SJSA1 (cell line): ENCODE data around the gene AKAP12. TPM values are rescaled to one million over a fixed set of nuclear protein-coding genes. Genes with fewer than 3 reads are reported as not detected.

Source experiments
- DNase-seq, 2 experiments: peaks; one replicate each; pipeline ENCODE4 v3.0.0-alpha.2; 2015 to 2020; ENCODE audit warnings: low spot score in 2 of 2, low read depth in 1 of 2
- H3K27ac ChIP-seq: fragments of 250-450 bp; sonication (Bioruptor Pico); 2 replicates; pipeline ENCODE4 v1.5.1; 2020; ENCODE audit warnings: mild to moderate bottlenecking, moderate library complexity
- H3K27me3 ChIP-seq: fragments of 250-450 bp; sonication (Bioruptor Pico); replicated peaks from 2 replicates; pipeline ENCODE4 v1.5.1; 2020; ENCODE audit warnings: mild to moderate bottlenecking, moderate library complexity
- H3K36me3 ChIP-seq: fragments of 250-450 bp; sonication (Bioruptor Pico); 2 replicates; pipeline ENCODE4 v1.5.1; 2020; ENCODE audit warnings: mild to moderate bottlenecking
- H3K4me1 ChIP-seq: fragments of 250-450 bp; sonication (Bioruptor Pico); replicated peaks from 2 replicates; pipeline ENCODE4 v1.6.1; 2021; ENCODE audit warnings: mild to moderate bottlenecking
- H3K4me3 ChIP-seq: fragments of 250-450 bp; sonication (Bioruptor Pico); 2 replicates; pipeline ENCODE4 v1.5.1; 2020; ENCODE audit warnings: mild to moderate bottlenecking
- H3K9me3 ChIP-seq: fragments of 250-450 bp; sonication (Bioruptor Pico); replicated peaks from 2 replicates; pipeline ENCODE4 v1.5.1; 2020; ENCODE audit warnings: mild to moderate bottlenecking
- total RNA-seq: library from RNA; depleted of rRNA; stranded (reverse); fragments of >200 nt; shearing (Covaris generic); gene quantifications from 2 replicates; pipeline ENCODE4 v1.2.3, GENCODE V29; 2014; rRNA removed

AKAP12 gene
- total RNA-seq: 5.3 and 5.9 TPM in 2 replicates

GRCh38 chr6:151239603-151240035 lies at the start of gene AKAP12:
Gene AKAP12, plus strand, starts transcription at chr6:151239967. Its CDS starts 596 bp downstream, at chr6:151240563.
- DNase-seq: no peak
- H3K4me3 ChIP-seq: peak within 1 kb of the TSS; percentile 47
- H3K36me3 ChIP-seq: no peaks in the 10 kb centered on the region
- H3K9me3 ChIP-seq: no peaks in the 10 kb centered on the region
- no peak within 1 kb of the TSS for H3K27ac ChIP-seq
- H3K4me1 ChIP-seq: peaks cover 7% of the 10 kb centered on the region
- peaks cover 8% of the 10 kb centered on the region; the same call in 1 of the 2 replicates for H3K27me3 ChIP-seq

- no peaks in the 10 kb centered on the region for H3K36me3 ChIP-seq
- H3K4me3 ChIP-seq: no peak overlapping the region
- no peaks in the 10 kb centered on the region for H3K4me1 ChIP-seq
- no peak overlapping the region for H3K27ac ChIP-seq
- H3K9me3 ChIP-seq: no peaks in the 10 kb centered on the region
- no peak for DNase-seq
- H3K27me3 ChIP-seq: no peaks in the 10 kb centered on the region
These were observed 48.2 kb upstream of the AKAP12 start for GRCh38 chr6:151191527-151191926.

- Histone ChIP-seq H3K4me1 (no peaks in the 10 kb centered on the region), H3K27me3 (no peaks in the 10 kb centered on the region), H3K9me3 (no peaks in the 10 kb centered on the region), H3K36me3 (no peaks in the 10 kb centered on the region), H3K4me3 (no peak overlapping the region), H3K27ac (no peak overlapping the region)
- no peak for DNase-seq
These were observed 43.2 kb upstream of the AKAP12 start for GRCh38 chr6:151196555-151196954.

GRCh38 chr6:151197556-151197955 lies 42.2 kb upstream of the AKAP12 start:
- Histone ChIP-seq H3K4me1 (no peaks in the 10 kb centered on the region), H3K27ac (no peak overlapping the region), H3K36me3 (no peaks in the 10 kb centered on the region), H3K9me3 (no peaks in the 10 kb centered on the region), H3K27me3 (no peaks in the 10 kb centered on the region), H3K4me3 (no peak overlapping the region)
- DNase-seq: no peak

- no peak for DNase-seq
- Histone ChIP-seq H3K36me3 (no peaks in the 10 kb centered on the region), H3K4me3 (no peak overlapping the region), H3K4me1 (no peaks in the 10 kb centered on the region), H3K27ac (no peak overlapping the region), H3K9me3 (no peaks in the 10 kb centered on the region), H3K27me3 (no peaks in the 10 kb centered on the region)
These were observed 39.8 kb upstream of the AKAP12 start for GRCh38 chr6:151199991-151200390.

GRCh38 chr6:151205721-151206600 lies 33.8 kb upstream of the AKAP12 start:
- no peak for DNase-seq
- H3K36me3 ChIP-seq: no peaks in the 10 kb centered on the region
- H3K27ac ChIP-seq: no peak overlapping the region
- no peaks in the 10 kb centered on the region for H3K27me3 ChIP-seq
- H3K4me3 ChIP-seq: no peak overlapping the region
- peaks cover 7% of the 10 kb centered on the region for H3K4me1 ChIP-seq
- H3K9me3 ChIP-seq: no peaks in the 10 kb centered on the region; the same call in 1 of the 2 replicates

GRCh38 chr6:151207674-151208073 lies 32.1 kb upstream of the AKAP12 start:
- no peak overlapping the region for H3K4me3 ChIP-seq
- H3K27me3 ChIP-seq: no peaks in the 10 kb centered on the region
- H3K9me3 ChIP-seq: peaks cover 4% of the 10 kb centered on the region; the same call in 1 of the 2 replicates
- H3K4me1 ChIP-seq: peaks cover 7% of the 10 kb centered on the region
- H3K27ac ChIP-seq: no peak overlapping the region
- DNase-seq: no peak
- no peaks in the 10 kb centered on the region for H3K36me3 ChIP-seq

GRCh38 chr6:151209071-151209831 lies 30.5 kb upstream of the AKAP12 start:
- Histone ChIP-seq H3K4me1 (peaks cover 7% of the 10 kb centered on the region), H3K4me3 (no peak overlapping the region), H3K27ac (no peak overlapping the region), H3K36me3 (no peaks in the 10 kb centered on the region), H3K27me3 (no peaks in the 10 kb centered on the region), H3K9me3 (peaks cover 4% of the 10 kb centered on the region; the same call in 1 of the 2 replicates)
- no peak for DNase-seq

- Histone ChIP-seq H3K9me3 (peaks cover 4% of the 10 kb centered on the region; the same call in 1 of the 2 replicates), H3K36me3 (no peaks in the 10 kb centered on the region), H3K27me3 (no peaks in the 10 kb centered on the region), H3K27ac (no peak overlapping the region), H3K4me1 (peaks cover 7% of the 10 kb centered on the region), H3K4me3 (no peak overlapping the region)
- DNase-seq: no peak
These were observed 28.7 kb upstream of the AKAP12 start for GRCh38 chr6:151211075-151211474.

- Histone ChIP-seq H3K27me3 (no peaks in the 10 kb centered on the region), H3K9me3 (peaks cover 4% of the 10 kb centered on the region; the same call in 1 of the 2 replicates), H3K4me3 (no peak overlapping the region), H3K36me3 (no peaks in the 10 kb centered on the region), H3K4me1 (peaks cover 7% of the 10 kb centered on the region), H3K27ac (no peak overlapping the region)
- DNase-seq: no peak
These were observed 26.4 kb upstream of the AKAP12 start for GRCh38 chr6:151213352-151213751.

- Histone ChIP-seq H3K4me1 (no peaks in the 10 kb centered on the region), H3K36me3 (no peaks in the 10 kb centered on the region), H3K9me3 (peaks cover 4% of the 10 kb centered on the region), H3K4me3 (no peak overlapping the region), H3K27me3 (no peaks in the 10 kb centered on the region), H3K27ac (no peak overlapping the region)
- DNase-seq: no peak
These were observed 23.8 kb upstream of the AKAP12 start for GRCh38 chr6:151215999-151216398.

GRCh38 chr6:151216804-151217203 lies 23.0 kb upstream of the AKAP12 start:
- DNase-seq: no peak
- Histone ChIP-seq H3K27me3 (no peaks in the 10 kb centered on the region), H3K4me1 (no peaks in the 10 kb centered on the region), H3K4me3 (no peak overlapping the region), H3K27ac (no peak overlapping the region), H3K36me3 (no peaks in the 10 kb centered on the region), H3K9me3 (no peaks in the 10 kb centered on the region; the same call in 1 of the 2 replicates)

GRCh38 chr6:151219192-151219591 lies 20.6 kb upstream of the AKAP12 start:
- Histone ChIP-seq H3K4me1 (no peaks in the 10 kb centered on the region), H3K36me3 (no peaks in the 10 kb centered on the region)

GRCh38 chr6:151224076-151224475 lies 15.7 kb upstream of the AKAP12 start:
- H3K9me3 ChIP-seq: no peaks in the 10 kb centered on the region; the same call in 1 of the 2 replicates
- H3K27me3 ChIP-seq: no peaks in the 10 kb centered on the region

More at GRCh38 chr6:151219192-151219591, 20.6 kb upstream of the AKAP12 start:
- no peaks in the 10 kb centered on the region for H3K27me3 ChIP-seq
- no peaks in the 10 kb centered on the region; the same call in 1 of the 2 replicates for H3K9me3 ChIP-seq
- H3K4me3 ChIP-seq: no peak overlapping the region
- H3K27ac ChIP-seq: no peak overlapping the region
- no peak for DNase-seq

More at GRCh38 chr6:151224076-151224475, 15.7 kb upstream of the AKAP12 start:
- no peaks in the 10 kb centered on the region for H3K4me1 ChIP-seq
- no peaks in the 10 kb centered on the region for H3K36me3 ChIP-seq
- no peak overlapping the region for H3K27ac ChIP-seq
- DNase-seq: no peak
- H3K4me3 ChIP-seq: no peak overlapping the region
